Measurements from ENCODE around the gene RAD23B. TPM values are rescaled to one million over a fixed set of nuclear protein-coding genes. Genes with fewer than 3 reads are reported as not detected.

RAD23B gene
- total and polyA plus RNA-seq, 2 of the 13 experiments (the other 11 are each of a cell fraction or from before 2014, with no cell fraction given): 133 to 156 TPM

DNA sequence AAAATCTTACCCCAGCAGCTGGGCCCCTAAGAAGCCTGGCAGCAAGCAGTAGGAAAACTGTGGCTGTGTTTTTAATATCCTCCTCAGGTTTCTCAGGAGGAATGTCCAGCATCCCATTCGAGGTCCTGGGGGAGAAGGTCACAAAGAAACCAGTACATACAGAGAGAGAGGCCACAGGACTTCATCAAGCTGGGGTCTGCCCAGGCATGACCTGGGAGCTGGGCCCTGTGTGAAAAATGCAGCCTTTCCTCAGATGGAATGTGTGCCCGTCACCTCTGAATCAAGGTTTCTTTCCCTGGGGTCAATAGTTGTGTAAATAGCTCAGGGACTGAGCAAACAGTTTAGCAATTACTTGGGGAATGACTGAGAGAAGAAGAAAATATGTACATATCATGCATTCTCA, 33.9 kb upstream of the RAD23B start (continued):
- 0 out of 2 replicates have a peak, but pooled peaks have one; percentile 26 for TF ChIP-seq DRAP1 (CRISPR knock-in tag; IDR thresholded peaks at IDR 0.05)
- 0 out of 2 replicates have a peak, but pooled peaks have one; percentile 53 for TF ChIP-seq SPEN (CRISPR knock-in tag; IDR thresholded peaks at IDR 0.05; ENCODE audit: low read depth)
- TF ChIP-seq, protein P1, sequence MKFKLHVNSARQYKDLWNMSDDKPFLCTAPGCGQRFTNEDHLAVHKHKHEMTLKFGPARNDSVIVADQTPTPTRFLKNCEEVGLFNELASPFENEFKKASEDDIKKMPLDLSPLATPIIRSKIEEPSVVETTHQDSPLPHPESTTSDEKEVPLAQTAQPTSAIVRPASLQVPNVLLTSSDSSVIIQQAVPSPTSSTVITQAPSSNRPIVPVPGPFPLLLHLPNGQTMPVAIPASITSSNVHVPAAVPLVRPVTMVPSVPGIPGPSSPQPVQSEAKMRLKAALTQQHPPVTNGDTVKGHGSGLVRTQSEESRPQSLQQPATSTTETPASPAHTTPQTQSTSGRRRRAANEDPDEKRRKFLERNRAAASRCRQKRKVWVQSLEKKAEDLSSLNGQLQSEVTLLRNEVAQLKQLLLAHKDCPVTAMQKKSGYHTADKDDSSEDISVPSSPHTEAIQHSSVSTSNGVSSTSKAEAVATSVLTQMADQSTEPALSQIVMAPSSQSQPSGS (CRISPR knock-in tag; IDR thresholded peaks at IDR 0.05): peak; percentile 82
- TF ChIP-seq NR2C2 (CRISPR knock-in tag; IDR thresholded peaks at IDR 0.05; ENCODE audit: borderline replicate concordance): peak; percentile 57; the same call in 1 of the 2 replicates
- peak; percentile 75 for TF ChIP-seq THAP11 (CRISPR knock-in tag; IDR thresholded peaks at IDR 0.05)
- TF ChIP-seq CHD4 (IDR thresholded peaks at IDR 0.05; ENCODE audit: borderline replicate concordance, low read length): no peak
- peak; percentile 86 for TF ChIP-seq CEBPB (IDR thresholded peaks at IDR 0.05; ENCODE audit: borderline replicate concordance, low read depth, low read length)
- no peak for TF ChIP-seq ZNF7 (CRISPR knock-in tag; IDR thresholded peaks at IDR 0.05)
- no peak for TF ChIP-seq ZNF382 (CRISPR knock-in tag; IDR thresholded peaks at IDR 0.05; ENCODE audit: borderline replicate concordance)
- TF ChIP-seq ZNF33A (CRISPR knock-in tag; IDR thresholded peaks at IDR 0.05; ENCODE audit: borderline replicate concordance): no peak
- TF ChIP-seq HOMEZ (CRISPR knock-in tag; IDR thresholded peaks at IDR 0.05; ENCODE audit: low read depth): peak; percentile 83
- TF ChIP-seq ARNTL (CRISPR knock-in tag; IDR thresholded peaks at IDR 0.05): no peak
- no peak for TF ChIP-seq SMYD3 (CRISPR knock-in tag; IDR thresholded peaks at IDR 0.05)
- peak; percentile 77; the same call in 1 of the 2 replicates for TF ChIP-seq KLF6 (CRISPR knock-in tag; IDR thresholded peaks at IDR 0.05)
- TF ChIP-seq MYC (CRISPR knock-in tag; IDR thresholded peaks at IDR 0.05; ENCODE audit: borderline replicate concordance): peak; percentile 33; the same call in 1 of the 2 replicates
- TF ChIP-seq, protein P2, sequence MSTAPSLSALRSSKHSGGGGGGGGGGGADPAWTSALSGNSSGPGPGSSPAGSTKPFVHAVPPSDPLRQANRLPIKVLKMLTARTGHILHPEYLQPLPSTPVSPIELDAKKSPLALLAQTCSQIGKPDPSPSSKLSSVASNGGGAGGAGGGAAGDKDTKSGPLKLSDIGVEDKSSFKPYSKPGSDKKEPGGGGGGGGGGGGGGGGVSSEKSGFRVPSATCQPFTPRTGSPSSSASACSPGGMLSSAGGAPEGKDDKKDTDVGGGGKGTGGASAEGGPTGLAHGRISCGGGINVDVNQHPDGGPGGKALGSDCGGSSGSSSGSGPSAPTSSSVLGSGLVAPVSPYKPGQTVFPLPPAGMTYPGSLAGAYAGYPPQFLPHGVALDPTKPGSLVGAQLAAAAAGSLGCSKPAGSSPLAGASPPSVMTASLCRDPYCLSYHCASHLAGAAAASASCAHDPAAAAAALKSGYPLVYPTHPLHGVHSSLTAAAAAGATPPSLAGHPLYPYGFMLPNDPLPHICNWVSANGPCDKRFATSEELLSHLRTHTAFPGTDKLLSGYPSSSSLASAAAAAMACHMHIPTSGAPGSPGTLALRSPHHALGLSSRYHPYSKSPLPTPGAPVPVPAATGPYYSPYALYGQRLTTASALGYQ (CRISPR knock-in tag; IDR thresholded peaks at IDR 0.05): peak; percentile 91
- no peak for TF ChIP-seq TCF7L2 (IDR thresholded peaks at IDR 0.05; ENCODE audit: low read depth, low read length)
- no peak for TF ChIP-seq ZNF138 (CRISPR knock-in tag; IDR thresholded peaks at IDR 0.05; ENCODE audit: low read depth)
- TF ChIP-seq MEIS2 (CRISPR knock-in tag; IDR thresholded peaks at IDR 0.05): 0 out of 2 replicates have a peak, but pooled peaks have one; percentile 15
- TF ChIP-seq RERE (CRISPR knock-in tag; IDR thresholded peaks at IDR 0.05; ENCODE audit: low read depth): peak; percentile 96

All from HepG2 (cell line).